HuH-7.5 (cell line): ENCODE results near the gene ZNHIT3.

Experiments
- DNase-seq: peaks from one replicate; pipeline ENCODE4 v3.0.0; 2011; ENCODE audit warnings: low spot score

The ZNHIT3 gene

GRCh38 chr17:36511216-36511615 is 24.7 kb downstream of the ZNHIT3 start:
- DNase-seq, result no peak

- no peak for DNase-seq
These were observed 26.2 kb downstream of the ZNHIT3 start for GRCh38 chr17:36512641-36513040.

GRCh38 chr17:36514856-36515255 is 28.4 kb downstream of the ZNHIT3 start:
- DNase-seq, result no peak

GRCh38 chr17:36515837-36516236 is 29.4 kb downstream of the ZNHIT3 start:
- DNase-seq, result no peak

- no peak for DNase-seq
These were observed 36.6 kb downstream of the ZNHIT3 start for GRCh38 chr17:36523113-36523512.

GRCh38 chr17:36524428-36524876 is 38.0 kb downstream of the ZNHIT3 start:
- no peak for DNase-seq

GRCh38 chr17:36525113-36525512 is 38.6 kb downstream of the ZNHIT3 start:
- no peak for DNase-seq

GRCh38 chr17:36525888-36526287 is 39.4 kb downstream of the ZNHIT3 start:
- DNase-seq, result no peak

- DNase-seq, result no peak
These were observed 41.3 kb downstream of the ZNHIT3 start for GRCh38 chr17:36527621-36528250.

GRCh38 chr17:36529121-36529520 is 42.6 kb downstream of the ZNHIT3 start:
- DNase-seq, result no peak

GRCh38 chr17:36532435-36532975 is 46.0 kb downstream of the ZNHIT3 start:
- DNase-seq, result no peak

GRCh38 chr17:36533935-36534839 is 47.7 kb downstream of the ZNHIT3 start:
- peak; percentile 64 for DNase-seq

- DNase-seq, result peak; percentile 80
These were observed 48.6 kb downstream of the ZNHIT3 start, which contains the start of the genes MYO19 and PIGW for GRCh38 chr17:36534840-36535668. TSS of gene MYO19 (minus strand) at chr17:36534868. CDS start at chr17:36532538, 2,330 bp downstream. TSS of gene PIGW (plus strand) at chr17:36534987. CDS start at chr17:36537102, 2,115 bp downstream.

GRCh38 chr17:36535669-36536081 is 49.2 kb downstream of the ZNHIT3 start:
- DNase-seq, result no peak

- no peak for DNase-seq
These were observed 54.2 kb downstream of the ZNHIT3 start for GRCh38 chr17:36540696-36541095.

GRCh38 chr17:36542755-36543154 is 56.3 kb downstream of the ZNHIT3 start:
- DNase-seq, result no peak

- no peak for DNase-seq
These were observed 57.5 kb downstream of the ZNHIT3 start for GRCh38 chr17:36544044-36544306.

- peak; percentile 65 for DNase-seq
These were observed 58.0 kb downstream of the ZNHIT3 start, which contains the start of gene GGNBP2 for GRCh38 chr17:36544307-36545076. TSS of gene GGNBP2 (plus strand) at chr17:36544919. CDS start at chr17:36545725, 806 bp downstream.

GRCh38 chr17:36545077-36545464 is 58.6 kb downstream of the ZNHIT3 start:
- DNase-seq, result no peak
